RWPE1 (cell line): ENCODE data around the gene TMED5.

Source experiments
- CTCF ChIA-PET: fragments of 350-600 bp; sonication (Branson Sonifier 250); formaldehyde crosslinking; extraction: SDS; loops from one replicate; lab custom pipeline; 2021; lab: Yijun Ruan, JAX
- POLR2A ChIA-PET: fragments of 400-600 bp; formaldehyde crosslinking; extraction: SDS; loops from one replicate; lab custom pipeline; 2020; ENCODE audit warnings: antibody characterized with exemption; ENCODE audit not compliant: low non-redundant PET; lab: Yijun Ruan, JAX
- DNase-seq: peaks from one replicate; pipeline ENCODE4 v3.0.0; 2012; ENCODE audit warnings: low spot score
- H3K27ac ChIP-seq: fragments of 450-650 bp; 2 replicates; pipeline ENCODE4 v1.5.1; 2017
- TF ChIP-seq, protein P1 (sequence below): fragments of 450-650 bp; conservative IDR thresholded peaks from 2 replicates; pipeline ENCODE4 v1.5.1; 2017; ENCODE audit warnings: low read depth, mild to moderate bottlenecking

TMED5 gene

GRCh38 chr1:93196591-93196990 lies 16.4 kb upstream of the TMED5 start:
- TF ChIP-seq, protein P1, sequence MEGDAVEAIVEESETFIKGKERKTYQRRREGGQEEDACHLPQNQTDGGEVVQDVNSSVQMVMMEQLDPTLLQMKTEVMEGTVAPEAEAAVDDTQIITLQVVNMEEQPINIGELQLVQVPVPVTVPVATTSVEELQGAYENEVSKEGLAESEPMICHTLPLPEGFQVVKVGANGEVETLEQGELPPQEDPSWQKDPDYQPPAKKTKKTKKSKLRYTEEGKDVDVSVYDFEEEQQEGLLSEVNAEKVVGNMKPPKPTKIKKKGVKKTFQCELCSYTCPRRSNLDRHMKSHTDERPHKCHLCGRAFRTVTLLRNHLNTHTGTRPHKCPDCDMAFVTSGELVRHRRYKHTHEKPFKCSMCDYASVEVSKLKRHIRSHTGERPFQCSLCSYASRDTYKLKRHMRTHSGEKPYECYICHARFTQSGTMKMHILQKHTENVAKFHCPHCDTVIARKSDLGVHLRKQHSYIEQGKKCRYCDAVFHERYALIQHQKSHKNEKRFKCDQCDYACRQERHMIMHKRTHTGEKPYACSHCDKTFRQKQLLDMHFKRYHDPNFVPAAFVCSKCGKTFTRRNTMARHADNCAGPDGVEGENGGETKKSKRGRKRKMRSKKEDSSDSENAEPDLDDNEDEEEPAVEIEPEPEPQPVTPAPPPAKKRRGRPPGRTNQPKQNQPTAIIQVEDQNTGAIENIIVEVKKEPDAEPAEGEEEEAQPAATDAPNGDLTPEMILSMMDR, result no peak
- no peak for DNase-seq
- ChIA-PET CTCF (no interaction called here), POLR2A (no interaction called here)
- H3K27ac ChIP-seq, result no peak overlapping the region

DNA sequence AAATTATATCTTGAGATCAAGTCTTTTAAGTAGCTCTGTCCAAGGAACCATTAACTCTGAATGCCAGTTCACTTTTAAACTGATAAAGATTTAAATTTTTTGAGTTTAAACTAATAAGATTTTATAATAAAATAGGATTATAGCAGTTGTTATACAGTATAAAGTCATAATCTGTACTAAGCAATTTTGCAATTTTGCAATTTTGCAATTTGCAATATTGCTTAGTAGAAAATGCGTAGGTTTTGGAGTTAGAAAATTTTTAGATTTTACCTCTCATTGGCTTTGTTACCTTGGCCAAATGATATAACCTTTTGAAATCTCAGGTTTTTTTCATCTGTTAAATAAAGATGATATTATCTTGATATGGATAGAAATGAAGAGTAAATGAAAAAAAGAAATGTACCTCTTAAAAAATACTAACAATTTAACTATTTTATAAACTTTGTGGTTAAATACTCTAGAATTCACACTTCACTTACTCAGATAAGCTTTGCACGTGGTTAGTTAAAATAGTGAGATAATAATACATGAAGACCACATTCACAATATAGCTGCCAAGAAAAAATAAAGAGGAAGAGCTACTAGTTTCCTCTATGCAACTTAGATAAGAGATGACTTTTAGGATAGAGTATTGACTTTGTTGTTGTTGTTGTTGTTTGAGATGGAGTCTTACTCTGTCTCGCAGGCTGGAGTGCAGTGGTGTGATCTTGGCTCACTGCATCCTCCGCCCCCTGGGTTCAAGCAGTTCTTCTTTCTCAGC lies 14.2 kb upstream of the TMED5 start:
- no peak overlapping the region for H3K27ac ChIP-seq
- ChIA-PET CTCF (no interaction called here), POLR2A (interaction anchor here (0.6 kb wide), 1 partner anchor 712 kb away, joined by 3 read pairs; no protein-coding TSS in a partner anchor)
- TF ChIP-seq, protein P1, result no peak
- no peak for DNase-seq

DNA sequence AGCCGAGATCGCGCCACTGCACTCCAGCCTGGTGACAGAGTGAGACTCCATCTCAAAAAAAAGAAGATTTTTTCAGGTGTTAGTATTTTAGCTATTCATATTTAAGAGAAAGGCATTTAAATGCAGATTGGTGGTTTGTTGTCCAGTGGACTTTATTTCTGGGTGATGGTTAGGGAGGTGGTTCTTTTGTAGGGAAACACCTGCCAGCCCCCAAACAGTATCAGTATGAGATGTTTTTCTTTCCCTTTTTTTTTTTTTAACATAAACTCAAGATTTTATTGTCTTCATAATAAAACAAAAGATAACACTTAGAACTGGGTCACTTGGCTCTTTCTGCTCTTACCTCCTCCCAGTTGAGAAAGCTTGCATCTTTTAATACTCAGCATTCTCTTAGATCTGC lies 10.2 kb upstream of the TMED5 start:
- no peak for DNase-seq
- ChIA-PET CTCF (no interaction called here), POLR2A (no interaction called here)
- no peak overlapping the region for H3K27ac ChIP-seq
- TF ChIP-seq, protein P1, result no peak

- no peak for DNase-seq
- no peak overlapping the region for H3K27ac ChIP-seq
- POLR2A ChIA-PET, result no interaction called here
- CTCF ChIA-PET, result no interaction called here
- TF ChIP-seq, protein P1, result no peak
Measured at GRCh38 chr1:93186667-93187066, 6.5 kb upstream of the TMED5 start.

DNA sequence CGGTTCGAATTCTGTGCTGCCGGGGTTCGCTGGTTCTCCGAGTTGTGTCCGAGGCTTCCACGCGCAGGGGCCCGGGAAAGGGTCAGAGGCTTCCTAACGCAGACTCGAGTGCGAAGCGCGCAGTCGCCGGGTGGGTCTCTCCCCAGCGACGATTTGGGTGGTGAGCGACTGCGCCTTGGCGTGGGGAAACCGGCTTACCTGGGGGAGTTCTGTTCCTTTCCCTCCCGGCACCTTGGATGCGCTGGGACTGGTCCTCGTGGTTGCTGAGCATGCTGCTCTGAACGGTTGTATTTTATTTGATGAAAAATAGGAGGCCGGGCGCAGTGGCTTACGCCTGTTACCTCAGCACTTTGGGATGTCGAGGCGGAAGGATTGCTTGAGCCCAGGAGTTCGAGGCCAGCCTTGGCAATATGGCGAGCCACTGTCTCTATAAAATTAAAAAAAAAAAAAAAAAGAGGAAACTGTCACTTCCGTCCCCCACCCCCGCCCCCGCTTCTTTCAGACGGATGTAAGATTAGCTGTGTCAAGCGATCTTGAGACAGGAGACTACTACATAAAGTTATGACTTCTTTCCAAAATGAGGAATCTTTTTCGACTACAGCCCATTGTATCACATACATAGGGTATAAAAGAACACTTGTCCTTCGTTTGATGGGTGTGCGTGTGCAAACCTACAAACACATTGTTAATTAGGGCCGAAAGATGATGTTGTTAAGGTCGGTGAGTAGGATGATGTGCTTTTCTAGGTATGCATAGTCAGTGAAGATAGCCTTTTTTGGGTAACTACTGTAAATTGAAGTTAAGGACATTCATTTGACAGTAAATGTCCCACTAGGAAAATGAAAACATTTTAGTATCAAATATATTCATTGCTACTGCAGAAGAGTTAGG lies 755 bp upstream of the TMED5 start, which contains the start of gene CCDC18:
Gene CCDC18, plus strand, starts transcription at position 2 of the 891 bp plus-strand sequence. CDS start 2,638 bp downstream, outside the sequence.
- TF ChIP-seq, protein P1, result no peak
- H3K27ac ChIP-seq, result peak within 1 kb of the TSS; percentile 99
- POLR2A ChIA-PET, result no interaction called here
- DNase-seq, result peak; percentile 16
- CTCF ChIA-PET, result interaction anchor here (0.6 kb wide), 1 partner anchor 119 kb away, joined by 3 read pairs; no protein-coding TSS in a partner anchor

GRCh38 chr1:93178418-93178817 lies 1.8 kb downstream of the TMED5 start:
- CTCF ChIA-PET, result no interaction called here
- DNase-seq, result peak; percentile 33

More at GRCh38 chr1:93178418-93178817, 1.8 kb downstream of the TMED5 start:
- POLR2A ChIA-PET, result no interaction called here
- H3K27ac ChIP-seq, result no peak overlapping the region
- TF ChIP-seq, protein P1, result no peak
